GM21447 (cell line): Measurements from ENCODE around the gene KCNJ14.

Source experiments
- ATAC-seq: cut with Tn5 transposase; IDR thresholded peaks from one replicate; pipeline ENCODE4 v1.9.1; 2021; ENCODE audit not compliant: unreplicated experiment

The KCNJ14 gene

DNA sequence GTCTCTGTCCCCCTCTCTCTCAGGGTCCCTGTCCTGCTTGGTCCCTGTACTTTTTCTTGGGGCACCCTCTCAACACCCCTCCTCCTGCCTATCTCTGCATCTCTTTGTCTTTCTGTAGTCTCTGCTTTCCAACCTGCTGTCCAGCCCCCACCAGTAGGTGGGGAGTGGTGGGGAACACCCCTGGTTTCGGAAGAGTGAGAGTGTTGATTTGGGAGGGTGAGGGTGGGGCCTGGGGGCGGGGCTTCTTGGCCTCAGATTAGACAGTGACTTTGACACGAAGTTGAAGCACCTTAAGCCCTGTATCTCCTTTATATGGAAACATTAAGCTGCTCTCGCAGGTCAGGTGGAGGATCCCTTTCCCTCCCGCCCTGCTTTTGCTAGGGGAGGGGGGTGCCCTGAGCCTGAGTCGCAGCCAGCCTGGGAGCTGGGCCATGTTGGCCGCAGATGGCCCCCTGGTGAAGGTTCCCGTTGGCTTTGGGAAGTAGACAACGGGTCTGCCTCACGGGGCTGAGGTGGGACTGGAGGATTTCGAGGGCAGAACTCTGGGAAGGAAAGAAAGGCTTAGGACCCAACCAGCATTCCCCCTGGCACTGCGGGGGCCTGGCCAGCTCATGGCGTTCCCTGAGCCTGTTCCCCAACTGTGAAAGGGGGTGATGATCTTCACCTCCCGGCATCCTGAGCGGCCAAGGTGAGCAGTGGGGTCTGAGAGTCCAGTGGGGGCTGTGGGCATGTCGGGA is at the start of gene KCNJ14:
KCNJ14 (plus strand) TSS at position 404 of the 737 bp plus-strand sequence. CDS start 6,151 bp downstream, outside the sequence.
- no peak for ATAC-seq

DNA sequence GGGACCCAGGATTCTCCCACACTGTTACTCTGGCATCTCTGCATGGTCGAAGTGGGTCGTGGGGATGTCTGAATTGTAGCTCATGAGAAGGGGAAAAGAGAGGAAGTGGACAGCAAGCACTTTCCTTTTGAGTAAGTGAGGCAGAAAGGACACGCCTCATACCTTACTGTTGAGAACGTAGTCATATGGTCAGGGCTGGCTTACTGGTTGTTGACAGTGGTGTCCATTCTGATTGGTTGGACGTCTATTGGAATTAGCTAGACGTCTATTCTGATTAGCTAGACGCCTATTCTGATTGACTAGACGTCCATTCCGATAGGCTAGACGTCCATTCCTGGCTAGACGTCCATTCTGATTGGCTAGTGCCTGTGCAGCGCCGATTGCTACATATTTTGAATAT is 49.5 kb upstream of the KCNJ14 start:
- no peak for ATAC-seq

DNA sequence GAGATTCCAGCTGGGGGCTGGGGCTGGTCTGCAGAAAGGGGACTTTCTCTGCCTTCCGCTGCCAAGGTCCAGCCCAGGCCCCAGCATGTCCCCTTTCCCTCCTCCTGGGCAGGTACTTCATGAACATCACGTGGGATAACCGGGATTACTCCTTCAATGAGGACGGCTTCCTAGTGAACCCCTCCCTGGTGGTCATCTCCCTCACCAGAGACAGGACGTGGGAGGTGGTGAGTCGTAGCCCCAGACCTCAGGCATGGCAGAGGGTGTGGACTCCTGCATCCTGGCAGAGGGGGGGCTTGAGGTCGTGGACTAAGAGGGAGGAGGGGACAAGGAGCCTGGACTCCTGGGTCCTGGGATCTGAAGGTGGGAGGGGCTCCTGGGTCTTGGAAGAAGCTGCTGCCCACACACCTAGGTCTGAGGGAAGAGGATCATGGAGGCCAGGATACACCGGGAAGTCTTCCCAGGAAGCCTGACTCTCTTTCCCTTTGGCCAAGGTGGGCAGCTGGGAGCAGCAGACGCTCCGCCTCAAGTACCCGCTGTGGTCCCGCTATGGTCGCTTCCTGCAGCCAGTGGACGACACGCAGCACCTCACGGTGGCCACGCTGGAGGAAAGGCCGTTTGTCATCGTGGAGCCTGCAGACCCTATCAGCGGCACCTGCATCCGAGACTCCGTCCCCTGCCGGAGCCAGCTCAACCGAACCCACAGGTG is 41.3 kb upstream of the KCNJ14 start:
- no peak for ATAC-seq

DNA sequence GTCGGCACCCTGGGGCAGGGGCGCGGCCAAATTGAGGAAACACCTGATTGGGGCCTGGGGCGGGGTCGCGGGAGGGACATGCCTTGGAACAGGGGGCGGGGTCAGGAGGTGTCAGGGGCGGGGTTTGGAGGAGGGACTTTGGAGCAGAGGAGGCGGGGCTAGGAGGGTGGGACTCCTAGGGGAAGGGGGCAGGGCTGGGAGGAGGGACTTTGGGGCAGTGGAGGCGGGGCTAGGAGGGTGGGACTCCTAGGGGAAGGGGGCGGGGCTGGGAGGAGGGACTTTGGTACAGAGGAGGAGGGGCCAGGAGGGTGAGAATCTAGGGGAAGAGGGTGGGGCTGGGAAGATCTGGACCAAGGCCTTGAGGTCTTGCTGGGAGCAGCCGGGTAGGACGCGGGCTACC is 40.0 kb upstream of the KCNJ14 start:
- ATAC-seq: no peak

DNA sequence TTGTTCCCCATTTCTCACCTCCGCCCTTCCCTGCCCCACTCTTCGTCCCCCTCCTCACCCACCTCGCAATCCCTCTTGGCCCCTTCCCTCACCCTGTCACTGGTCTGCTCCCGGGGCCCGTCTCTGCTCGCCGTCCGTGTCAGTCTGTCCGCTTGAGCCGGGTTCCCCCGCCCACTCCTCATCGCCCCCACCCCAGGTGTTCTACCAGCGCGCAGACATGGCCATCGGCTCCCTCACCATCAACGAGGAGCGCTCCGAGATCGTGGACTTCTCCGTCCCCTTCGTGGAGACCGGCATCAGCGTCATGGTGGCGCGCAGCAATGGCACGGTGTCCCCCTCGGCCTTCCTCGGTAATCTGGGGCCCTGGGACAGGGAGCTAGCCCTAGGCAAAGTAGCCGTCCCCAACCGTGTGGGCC is 39.6 kb upstream of the KCNJ14 start:
- no peak for ATAC-seq

DNA sequence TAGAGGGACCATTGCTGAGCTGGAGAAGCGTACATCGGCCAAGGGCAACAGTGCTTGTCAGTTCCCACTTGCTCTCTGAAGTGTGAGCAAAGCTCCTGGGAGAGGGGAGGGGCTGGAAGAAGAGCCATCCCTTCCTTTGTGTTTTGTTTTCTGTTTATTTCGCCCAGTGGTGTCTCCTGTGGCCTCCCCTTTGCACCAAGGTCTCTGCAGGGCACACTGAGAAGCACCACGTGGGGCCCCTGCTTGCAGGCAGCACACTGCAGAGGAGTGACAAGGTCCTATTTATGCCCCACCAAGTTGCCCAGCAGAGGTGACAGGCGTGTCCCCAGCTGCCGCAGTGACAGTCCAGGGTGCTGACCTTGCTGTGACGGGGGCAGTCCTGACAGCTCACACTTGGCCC is 38.0 kb upstream of the KCNJ14 start:
- no peak for ATAC-seq

DNA sequence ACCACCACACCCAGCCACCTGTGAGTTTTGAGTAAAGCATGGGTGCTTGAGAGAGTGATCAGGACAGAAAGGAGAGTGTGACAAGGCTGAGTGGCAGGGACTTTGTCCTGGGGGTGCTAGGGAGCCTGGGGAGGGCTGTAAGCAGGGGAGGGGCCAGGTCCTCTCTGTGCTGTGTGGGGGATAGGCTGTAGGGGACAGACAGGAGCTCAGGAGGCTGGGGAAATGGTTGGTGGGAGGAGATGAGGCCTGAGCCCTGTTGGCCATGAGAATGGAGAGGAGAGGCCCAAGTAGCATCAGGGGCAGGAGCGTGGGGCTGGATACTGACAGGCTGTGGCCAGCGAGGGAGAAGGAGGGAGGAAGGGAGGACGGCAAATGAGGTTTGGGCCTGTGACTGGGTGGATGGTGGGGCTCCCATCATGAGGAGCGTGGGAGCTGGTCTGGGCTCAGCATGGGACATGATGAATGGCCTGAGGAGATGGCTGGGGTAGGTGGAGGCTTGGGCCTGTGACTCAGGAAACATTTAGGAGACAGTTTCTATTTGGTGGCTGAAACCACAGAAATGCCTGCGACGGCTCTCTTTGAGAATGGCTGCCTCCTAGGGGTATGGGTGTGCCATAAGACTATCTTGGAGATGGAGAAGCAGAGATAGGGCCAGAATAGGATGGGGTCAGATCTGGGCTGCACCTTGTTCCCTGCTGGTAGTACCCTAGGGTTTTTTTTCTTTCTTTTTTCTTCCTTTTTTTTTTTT is 36.9 kb upstream of the KCNJ14 start:
- ATAC-seq: no peak

DNA sequence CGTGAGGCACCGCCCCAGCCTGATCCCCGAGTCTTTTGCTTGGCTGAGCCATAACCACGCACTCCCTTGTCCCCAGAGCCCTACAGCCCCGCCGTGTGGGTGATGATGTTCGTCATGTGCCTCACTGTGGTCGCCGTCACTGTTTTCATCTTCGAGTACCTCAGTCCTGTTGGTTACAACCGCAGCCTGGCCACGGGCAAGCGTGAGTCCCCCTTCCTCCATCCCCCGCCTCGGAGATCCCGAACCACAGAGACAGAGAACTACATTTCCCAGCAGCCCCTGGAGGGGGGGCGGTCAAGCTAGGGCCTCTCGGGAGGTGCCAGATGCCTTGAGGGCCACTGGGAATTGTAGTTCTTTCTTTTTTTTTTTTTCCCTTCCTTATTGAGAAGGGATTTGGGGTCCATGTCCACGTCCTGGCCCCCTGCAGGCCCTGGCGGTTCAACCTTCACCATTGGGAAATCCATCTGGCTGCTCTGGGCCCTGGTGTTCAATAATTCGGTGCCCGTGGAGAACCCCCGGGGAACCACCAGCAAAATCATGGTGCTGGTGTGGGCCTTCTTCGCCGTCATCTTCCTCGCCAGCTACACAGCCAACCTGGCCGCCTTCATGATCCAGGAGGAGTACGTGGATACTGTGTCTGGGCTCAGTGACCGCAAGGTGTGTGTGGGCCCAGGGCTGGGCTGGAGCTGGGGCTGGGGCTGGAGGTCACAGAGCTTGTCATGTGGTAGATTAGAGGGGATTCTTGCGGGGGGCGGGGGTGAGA is 36.0 kb upstream of the KCNJ14 start:
- ATAC-seq: no peak

DNA sequence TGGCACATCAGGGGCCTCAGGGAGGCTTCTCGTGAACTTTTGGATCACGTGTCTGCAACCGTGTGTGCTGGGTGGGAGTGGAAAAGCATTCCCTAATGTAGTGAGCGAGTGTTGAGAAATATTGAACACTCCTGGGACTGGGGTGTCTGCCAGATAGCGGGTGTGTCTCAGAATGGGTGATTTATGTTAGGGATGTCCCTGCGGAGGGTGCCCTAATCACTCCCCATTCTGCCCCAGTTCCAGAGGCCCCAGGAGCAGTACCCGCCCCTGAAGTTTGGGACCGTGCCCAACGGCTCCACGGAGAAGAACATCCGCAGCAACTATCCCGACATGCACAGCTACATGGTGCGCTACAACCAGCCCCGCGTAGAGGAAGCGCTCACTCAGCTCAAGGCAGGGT is 33.8 kb upstream of the KCNJ14 start:
- no peak for ATAC-seq

DNA sequence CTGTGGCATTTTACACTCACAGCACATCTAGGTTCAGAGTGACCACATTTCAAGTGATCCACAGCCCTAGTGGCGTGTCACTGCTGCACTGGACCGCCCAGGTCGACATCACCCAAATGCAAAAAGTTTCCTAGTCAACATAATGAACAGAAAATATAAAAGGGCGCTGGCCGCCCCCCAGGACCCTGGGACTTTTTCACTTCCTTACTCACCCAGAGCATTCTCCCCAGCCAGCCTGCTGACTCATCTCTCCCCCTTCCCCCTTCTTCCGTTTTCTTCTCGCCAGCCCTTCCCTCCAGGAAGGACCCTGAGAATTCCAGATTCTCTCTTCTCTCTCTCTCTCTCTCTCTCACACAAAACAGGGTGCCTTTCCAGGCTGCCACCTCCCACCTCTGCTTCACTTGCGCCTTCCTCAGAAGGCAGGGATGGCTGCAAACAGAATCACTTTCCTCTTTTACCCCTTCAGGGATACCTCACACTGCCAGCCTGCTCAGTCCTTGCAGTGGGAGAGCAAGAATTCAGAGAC is 30.6 kb upstream of the KCNJ14 start:
- ATAC-seq: no peak

DNA sequence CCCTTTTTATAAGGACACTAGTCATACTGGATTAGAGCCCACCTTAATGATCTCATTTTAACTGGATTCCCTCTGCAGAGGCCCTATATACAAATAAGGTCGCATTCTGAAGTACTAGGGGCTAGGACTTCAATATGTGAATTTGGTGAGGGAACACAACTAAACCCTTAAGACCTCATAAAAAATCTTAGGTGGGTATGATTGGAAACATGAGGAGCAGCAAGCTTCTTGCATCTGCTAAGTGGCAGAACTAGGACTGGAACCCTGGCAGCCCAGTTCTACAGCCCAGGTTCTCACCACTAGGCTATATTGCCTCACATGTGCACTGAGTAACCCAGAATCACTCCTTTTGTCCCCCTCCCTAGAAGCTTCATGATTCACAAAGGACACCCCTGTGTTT is 26.7 kb upstream of the KCNJ14 start:
- no peak for ATAC-seq

DNA sequence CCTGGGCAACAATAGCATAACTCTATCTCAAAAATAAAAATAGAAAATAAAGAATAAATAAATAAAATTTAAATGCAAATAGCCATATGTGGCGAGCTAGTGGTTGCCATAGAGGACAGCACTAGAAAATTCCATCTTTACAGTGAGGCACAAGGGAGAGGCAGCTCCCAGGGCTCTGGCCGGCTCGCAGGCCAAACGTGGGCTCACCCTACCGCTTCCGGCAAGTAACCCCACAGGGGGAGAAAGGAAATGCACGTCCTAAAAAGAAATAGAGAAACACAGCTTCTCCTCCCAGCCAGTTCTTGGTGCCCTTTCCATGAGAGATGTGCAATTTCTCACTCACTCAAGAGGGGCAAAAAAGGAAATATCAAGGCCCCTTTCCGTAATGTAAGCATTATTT is 22.0 kb upstream of the KCNJ14 start:
- no peak for ATAC-seq

DNA sequence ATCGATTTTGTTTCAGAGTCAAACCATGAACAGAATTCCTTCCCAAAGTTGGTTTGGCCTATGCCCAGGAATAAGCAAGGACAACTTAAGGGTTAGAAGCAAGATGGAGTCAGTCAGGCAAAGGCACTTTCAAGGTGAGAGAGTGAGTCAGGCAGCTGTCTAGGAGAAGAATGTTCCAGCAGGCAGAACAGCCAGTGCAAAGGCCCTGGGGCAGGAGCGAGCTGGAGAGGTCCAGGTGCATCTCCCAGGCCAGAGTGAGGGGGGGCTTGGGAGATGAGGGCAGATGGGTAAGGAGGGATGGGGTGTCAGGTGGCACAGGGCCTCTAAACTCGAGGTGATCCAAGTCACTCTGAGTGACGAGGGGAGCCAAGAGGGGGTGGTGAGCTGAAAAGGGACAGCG is 18.8 kb upstream of the KCNJ14 start:
- ATAC-seq: no peak

DNA sequence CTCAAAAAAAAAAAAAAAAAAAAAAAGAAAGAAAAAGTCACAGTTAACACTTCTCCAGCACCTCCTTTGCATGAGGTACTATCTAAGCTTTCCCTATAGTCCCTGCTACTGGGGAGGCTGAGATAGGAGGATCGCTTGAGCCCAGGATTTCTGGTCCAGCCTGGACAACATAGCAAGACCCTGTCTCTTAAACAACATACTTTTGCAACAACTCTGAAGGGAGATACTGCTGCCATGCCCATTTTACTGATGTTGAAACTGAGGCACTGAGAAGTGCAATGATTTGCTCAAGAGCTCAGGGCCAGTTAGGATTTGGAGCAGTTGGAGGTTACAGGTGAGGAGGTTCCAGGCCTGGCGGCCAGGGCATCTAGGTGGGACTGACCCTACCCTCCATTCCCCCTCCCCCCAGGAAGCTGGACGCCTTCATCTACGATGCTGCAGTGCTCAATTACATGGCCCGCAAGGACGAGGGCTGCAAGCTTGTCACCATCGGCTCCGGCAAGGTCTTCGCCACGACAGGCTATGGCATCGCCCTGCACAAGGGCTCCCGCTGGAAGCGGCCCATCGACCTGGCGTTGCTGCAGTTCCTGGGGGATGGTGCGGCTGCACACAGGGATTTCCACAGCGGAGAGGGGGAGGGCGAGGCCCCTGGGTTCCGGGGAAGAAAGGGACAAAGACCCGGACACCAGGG is 13.9 kb upstream of the KCNJ14 start:
- ATAC-seq: no peak

DNA sequence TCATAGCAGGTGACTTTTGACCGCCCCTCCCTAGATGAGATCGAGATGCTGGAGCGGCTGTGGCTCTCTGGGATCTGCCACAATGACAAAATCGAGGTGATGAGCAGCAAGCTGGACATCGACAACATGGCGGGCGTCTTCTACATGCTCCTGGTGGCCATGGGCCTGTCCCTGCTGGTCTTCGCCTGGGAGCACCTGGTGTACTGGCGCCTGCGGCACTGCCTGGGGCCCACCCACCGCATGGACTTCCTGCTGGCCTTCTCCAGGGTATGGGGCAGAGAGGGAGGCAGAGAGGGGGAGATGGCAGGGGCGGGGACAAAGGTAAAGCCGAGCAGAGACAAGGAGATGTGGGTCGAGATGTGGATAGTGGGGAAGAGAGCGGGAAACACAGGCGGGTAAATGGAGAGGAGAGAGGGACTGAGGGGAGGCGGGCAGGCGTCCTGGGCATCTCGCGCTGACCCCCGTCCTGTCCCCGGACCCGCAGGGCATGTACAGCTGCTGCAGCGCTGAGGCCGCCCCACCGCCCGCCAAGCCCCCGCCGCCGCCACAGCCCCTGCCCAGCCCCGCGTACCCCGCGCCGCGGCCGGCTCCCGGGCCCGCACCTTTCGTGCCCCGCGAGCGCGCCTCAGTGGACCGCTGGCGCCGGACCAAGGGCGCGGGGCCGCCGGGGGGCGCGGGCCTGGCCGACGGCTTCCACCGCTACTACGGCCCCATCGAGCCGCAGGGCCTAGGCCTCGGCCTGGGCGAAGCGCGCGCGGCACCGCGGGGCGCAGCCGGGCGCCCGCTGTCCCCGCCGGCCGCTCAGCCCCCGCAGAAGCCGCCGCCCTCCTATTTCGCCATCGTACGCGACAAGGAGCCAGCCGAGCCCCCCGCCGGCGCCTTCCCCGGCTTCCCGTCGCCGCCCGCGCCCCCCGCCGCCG is 13.0 kb upstream of the KCNJ14 start:
- no peak for ATAC-seq

DNA sequence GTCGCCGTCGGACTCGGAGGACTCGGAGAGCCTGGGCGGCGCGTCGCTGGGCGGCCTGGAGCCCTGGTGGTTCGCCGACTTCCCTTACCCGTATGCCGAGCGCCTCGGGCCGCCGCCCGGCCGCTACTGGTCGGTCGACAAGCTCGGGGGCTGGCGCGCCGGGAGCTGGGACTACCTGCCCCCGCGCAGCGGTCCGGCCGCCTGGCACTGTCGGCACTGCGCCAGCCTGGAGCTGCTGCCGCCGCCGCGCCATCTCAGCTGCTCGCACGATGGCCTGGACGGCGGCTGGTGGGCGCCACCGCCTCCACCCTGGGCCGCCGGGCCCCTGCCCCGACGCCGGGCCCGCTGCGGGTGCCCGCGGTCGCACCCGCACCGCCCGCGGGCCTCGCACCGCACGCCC is 12.1 kb upstream of the KCNJ14 start:
- no peak for ATAC-seq

DNA sequence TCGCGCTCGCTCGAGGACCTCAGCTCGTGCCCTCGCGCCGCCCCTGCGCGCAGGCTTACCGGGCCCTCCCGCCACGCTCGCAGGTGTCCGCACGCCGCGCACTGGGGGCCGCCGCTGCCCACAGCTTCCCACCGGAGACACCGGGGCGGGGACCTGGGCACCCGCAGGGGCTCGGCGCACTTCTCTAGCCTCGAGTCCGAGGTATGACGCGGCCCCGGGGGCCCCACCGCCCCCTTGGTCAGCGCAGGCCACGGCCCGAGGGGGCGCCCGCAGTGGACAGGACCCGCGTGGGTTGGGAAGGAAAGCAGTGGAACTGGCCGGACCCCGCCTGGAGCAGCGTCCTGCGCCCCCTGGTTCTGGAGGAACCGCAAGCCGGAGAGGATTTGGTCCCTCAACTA is 11.6 kb upstream of the KCNJ14 start:
- ATAC-seq: no peak

DNA sequence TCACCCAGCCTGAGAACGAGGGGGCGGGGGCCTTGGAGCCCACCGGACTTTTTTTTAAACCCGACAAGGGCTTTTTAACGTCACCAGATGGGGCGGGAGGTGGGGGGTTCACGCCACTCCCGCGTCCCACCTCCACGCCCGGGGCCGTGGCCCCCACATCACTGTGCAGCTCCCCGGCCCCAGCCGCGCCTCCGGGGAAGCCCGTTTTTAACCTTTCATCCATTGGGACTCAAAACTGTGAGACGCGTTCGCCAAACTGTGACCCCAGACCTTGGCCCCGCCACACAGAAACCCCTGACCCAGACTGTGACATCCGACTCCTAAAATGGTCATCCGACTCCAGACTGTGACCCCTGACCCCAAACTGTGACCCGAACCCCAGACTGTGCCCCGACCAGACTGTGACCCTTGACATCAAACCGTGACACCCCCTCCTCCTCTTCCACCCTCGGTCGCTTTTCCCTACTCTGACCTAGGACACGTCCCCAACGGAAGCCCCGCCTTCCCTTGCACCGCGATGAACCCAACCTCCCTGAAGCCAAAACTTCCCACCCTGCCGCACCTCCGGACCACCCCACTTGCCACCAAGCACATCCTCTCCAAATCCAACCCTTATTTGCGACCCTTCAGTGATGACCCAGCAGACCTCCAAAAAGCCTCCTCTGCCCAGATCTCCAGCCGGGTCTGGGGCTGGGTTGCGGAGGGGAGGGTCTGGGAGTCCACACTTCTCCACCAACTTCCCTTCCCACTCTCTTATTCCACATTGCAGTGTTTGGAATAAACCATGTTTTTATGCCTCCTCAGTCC is 11.0 kb upstream of the KCNJ14 start:
- ATAC-seq: no peak

DNA sequence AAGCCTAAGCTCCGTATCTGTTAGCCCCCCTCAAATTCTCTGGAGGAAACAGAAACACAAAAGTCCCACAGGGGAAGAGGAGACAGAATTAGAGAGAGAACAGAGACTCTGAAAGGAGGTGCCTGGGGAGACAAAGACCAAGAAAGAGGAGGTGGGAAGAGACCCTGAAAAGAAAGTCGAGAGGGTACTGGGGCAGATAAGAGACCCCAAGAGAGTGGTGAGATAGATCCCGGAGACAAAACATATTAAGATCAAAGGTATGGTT is 10.5 kb upstream of the KCNJ14 start:
- no peak for ATAC-seq
